PC-3 (cell line): Measurements from ENCODE around the gene INF2.

Source experiments
- EZH2 ChIP-seq: fragments of 300-600 bp; sonication (generic); IDR thresholded peaks from one replicate; pipeline ENCODE4 v1.6.1; 2017; ENCODE audit warnings: antibody characterized with exemption, mild to moderate bottlenecking, low read length; ENCODE audit not compliant: unreplicated experiment
- EZH2phosphoT487 ChIP-seq: fragments of 300-600 bp; sonication (generic); IDR thresholded peaks from 2 replicates; pipeline ENCODE4 v1.6.1; 2018; ENCODE audit warnings: mild to moderate bottlenecking, antibody characterized with exemption, low read length, borderline replicate concordance
- TF ChIP-seq, protein P1 (sequence below): fragments of 300-600 bp; sonication (generic); conservative IDR thresholded peaks from 2 replicates; pipeline ENCODE4 v1.5.1; 2017; ENCODE audit warnings: antibody characterized with exemption, low read depth, mild to moderate bottlenecking, low read length

DNA sequence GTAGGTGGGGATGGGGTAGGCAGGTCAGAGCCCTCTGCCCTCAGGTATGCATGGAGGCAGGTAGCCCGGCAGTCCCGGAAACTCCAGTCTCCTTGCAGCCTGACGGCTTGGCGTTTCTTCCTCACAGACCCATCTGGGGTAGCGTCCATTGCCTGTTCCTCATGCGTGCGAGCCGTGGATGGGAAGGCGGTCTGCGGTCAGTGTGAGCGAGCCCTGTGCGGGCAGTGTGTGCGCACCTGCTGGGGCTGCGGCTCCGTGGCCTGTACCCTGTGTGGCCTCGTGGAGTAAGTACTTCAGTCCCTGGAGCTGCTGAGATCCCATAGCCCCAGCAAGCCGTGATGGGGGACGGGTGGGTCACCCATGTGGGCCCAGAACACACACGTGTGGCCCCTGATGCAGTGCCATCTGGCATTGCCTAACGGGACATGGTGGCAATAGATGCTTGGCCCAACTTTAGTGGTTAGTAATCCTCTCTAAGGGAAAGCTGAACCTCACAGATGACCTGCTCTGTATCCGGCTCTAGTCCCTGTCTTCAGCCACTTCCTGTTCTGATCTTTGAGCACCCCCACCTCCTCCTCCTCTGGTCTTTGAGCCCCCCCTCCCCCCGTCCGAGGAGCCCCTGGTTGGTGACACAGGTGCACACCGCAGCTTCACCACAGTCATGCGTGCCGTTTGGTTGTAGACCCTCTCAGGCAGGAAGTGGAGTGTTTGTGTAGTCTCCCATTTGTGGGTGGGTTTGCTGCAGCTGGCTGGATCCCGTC lies 67.2 kb downstream of the INF2 start:
- TF ChIP-seq EZH2 (no peak), EZH2phosphoT487 (no peak)
- TF ChIP-seq, protein P1, sequence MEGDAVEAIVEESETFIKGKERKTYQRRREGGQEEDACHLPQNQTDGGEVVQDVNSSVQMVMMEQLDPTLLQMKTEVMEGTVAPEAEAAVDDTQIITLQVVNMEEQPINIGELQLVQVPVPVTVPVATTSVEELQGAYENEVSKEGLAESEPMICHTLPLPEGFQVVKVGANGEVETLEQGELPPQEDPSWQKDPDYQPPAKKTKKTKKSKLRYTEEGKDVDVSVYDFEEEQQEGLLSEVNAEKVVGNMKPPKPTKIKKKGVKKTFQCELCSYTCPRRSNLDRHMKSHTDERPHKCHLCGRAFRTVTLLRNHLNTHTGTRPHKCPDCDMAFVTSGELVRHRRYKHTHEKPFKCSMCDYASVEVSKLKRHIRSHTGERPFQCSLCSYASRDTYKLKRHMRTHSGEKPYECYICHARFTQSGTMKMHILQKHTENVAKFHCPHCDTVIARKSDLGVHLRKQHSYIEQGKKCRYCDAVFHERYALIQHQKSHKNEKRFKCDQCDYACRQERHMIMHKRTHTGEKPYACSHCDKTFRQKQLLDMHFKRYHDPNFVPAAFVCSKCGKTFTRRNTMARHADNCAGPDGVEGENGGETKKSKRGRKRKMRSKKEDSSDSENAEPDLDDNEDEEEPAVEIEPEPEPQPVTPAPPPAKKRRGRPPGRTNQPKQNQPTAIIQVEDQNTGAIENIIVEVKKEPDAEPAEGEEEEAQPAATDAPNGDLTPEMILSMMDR: no peak
